KMS-11 (cell line): ENCODE results near the gene ADSS1.

Source experiments
- H2AFZ ChIP-seq: fragments of 200-600 bp; sonication (generic); 2 replicates; pipeline ENCODE4 v1.6.1; 2016; ENCODE audit warnings: antibody characterized with exemption, mixed run types, low read depth
- H3K27ac ChIP-seq: fragments of 200-600 bp; sonication (generic); 2 replicates; pipeline ENCODE4 v1.6.1; 2016; ENCODE audit warnings: mild to moderate bottlenecking, mixed run types
- H3K27me3 ChIP-seq: fragments of 200-600 bp; sonication (generic); 2 replicates; pipeline ENCODE4 v1.6.1; 2017; ENCODE audit warnings: mild to moderate bottlenecking, low read depth, mixed run types, moderate library complexity; ENCODE audit not compliant: insufficient read depth
- H3K36me3 ChIP-seq: fragments of 200-600 bp; sonication (generic); 2 replicates; pipeline ENCODE4 v1.6.1; 2017; ENCODE audit warnings: mild to moderate bottlenecking, mixed run types; ENCODE audit not compliant: insufficient read depth
- H3K4me1 ChIP-seq: fragments of 200-600 bp; sonication (generic); 2 replicates; pipeline ENCODE4 v1.6.1; 2016; ENCODE audit warnings: mild to moderate bottlenecking, low read depth, mixed run types; ENCODE audit not compliant: poor library complexity, severe bottlenecking
- H3K4me2 ChIP-seq: fragments of 200-600 bp; sonication (generic); 2 replicates; pipeline ENCODE4 v1.7.0; 2016; ENCODE audit warnings: mild to moderate bottlenecking, mixed run types
- H3K4me3 ChIP-seq: fragments of 200-600 bp; sonication (generic); IDR thresholded peaks from 2 replicates; pipeline ENCODE4 v1.6.1; 2017; ENCODE audit warnings: low read depth, low read length, mixed read lengths; ENCODE audit not compliant: insufficient read depth
- H3K79me2 ChIP-seq: fragments of 200-600 bp; sonication (generic); 2 replicates; pipeline ENCODE4 v1.6.1; 2016; ENCODE audit warnings: low read depth, mixed run types; ENCODE audit not compliant: insufficient read depth
- H3K9ac ChIP-seq: fragments of 200-600 bp; sonication (generic); 2 replicates; pipeline ENCODE4 v1.6.1; 2016; ENCODE audit warnings: mild to moderate bottlenecking, mixed run types
- H4K20me1 ChIP-seq: fragments of 200-600 bp; sonication (generic); 2 replicates; pipeline ENCODE4 v1.6.1; 2016; ENCODE audit warnings: mild to moderate bottlenecking, mixed run types; ENCODE audit not compliant: insufficient read depth
- TF ChIP-seq, protein P1 (sequence below): fragments of 200-600 bp; sonication (generic); conservative IDR thresholded peaks from 2 replicates; pipeline ENCODE4 v1.6.1; 2017; ENCODE audit warnings: low read depth, mild to moderate bottlenecking, antibody characterized with exemption, low read length, moderate library complexity, mixed read lengths

ADSS1 gene

DNA sequence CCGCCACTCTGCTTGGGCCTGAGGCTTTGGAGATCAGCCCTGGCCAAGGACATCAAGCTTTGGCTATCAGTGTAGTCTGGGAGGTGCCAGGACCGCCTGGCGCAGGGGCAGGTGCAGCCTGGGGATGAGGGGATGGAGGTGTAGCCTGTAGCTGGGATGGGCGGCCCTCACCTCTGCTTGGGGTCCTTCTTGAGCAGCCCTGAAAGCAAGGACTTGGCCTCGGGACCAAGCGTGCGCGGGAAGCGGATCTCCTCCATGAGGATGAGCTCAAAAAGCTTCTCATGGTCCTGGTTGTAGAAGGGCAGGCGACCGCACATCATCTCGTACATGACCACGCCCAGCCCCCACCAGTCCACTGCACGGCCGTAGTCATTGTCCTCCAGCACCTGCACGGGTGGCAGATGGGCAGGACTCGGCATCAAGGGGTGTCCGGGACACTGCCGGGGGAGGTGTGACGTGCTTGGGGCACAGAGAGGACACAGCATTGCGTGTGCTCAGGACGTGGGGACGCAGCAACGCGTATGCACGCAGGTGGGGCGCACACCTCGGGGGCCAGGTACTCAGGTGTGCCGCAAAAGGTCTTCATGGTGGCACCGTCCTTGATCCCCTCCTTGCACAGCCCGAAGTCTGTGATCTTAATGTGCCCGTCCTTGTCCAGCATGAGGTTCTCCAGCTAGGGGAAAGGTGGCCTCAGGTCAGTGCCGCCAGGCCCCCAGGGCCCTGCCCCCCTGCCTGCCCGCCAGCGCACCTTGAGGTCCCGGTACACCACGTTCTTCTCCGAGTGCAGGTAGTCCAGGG, 48.9 kb downstream of the ADSS1 start:
- no peak overlapping the region for H3K4me2 ChIP-seq
- H4K20me1 ChIP-seq, result no peaks in the 10 kb centered on the region
- H3K4me1 ChIP-seq, result no peaks in the 10 kb centered on the region
- no peaks in the 10 kb centered on the region for H3K79me2 ChIP-seq
- H3K27ac ChIP-seq, result no peak overlapping the region
- H3K27me3 ChIP-seq, result no peaks in the 10 kb centered on the region
- no peaks in the 10 kb centered on the region for H3K36me3 ChIP-seq
- no peak overlapping the region for H2AFZ ChIP-seq
- H3K4me3 ChIP-seq, result no peak overlapping the region
- TF ChIP-seq, protein P1, sequence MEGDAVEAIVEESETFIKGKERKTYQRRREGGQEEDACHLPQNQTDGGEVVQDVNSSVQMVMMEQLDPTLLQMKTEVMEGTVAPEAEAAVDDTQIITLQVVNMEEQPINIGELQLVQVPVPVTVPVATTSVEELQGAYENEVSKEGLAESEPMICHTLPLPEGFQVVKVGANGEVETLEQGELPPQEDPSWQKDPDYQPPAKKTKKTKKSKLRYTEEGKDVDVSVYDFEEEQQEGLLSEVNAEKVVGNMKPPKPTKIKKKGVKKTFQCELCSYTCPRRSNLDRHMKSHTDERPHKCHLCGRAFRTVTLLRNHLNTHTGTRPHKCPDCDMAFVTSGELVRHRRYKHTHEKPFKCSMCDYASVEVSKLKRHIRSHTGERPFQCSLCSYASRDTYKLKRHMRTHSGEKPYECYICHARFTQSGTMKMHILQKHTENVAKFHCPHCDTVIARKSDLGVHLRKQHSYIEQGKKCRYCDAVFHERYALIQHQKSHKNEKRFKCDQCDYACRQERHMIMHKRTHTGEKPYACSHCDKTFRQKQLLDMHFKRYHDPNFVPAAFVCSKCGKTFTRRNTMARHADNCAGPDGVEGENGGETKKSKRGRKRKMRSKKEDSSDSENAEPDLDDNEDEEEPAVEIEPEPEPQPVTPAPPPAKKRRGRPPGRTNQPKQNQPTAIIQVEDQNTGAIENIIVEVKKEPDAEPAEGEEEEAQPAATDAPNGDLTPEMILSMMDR, result no peak
- H3K9ac ChIP-seq, result no peak overlapping the region

- Histone ChIP-seq H3K4me2 (no peak overlapping the region), H3K4me3 (no peak overlapping the region), H3K27me3 (no peaks in the 10 kb centered on the region), H3K79me2 (no peaks in the 10 kb centered on the region), H3K27ac (no peak overlapping the region), H2AFZ (no peak overlapping the region), H3K9ac (no peak overlapping the region), H4K20me1 (no peaks in the 10 kb centered on the region), H3K36me3 (no peaks in the 10 kb centered on the region), H3K4me1 (no peaks in the 10 kb centered on the region)
- TF ChIP-seq, protein P1, result no peak
Observed at GRCh38 chr14:104773505-104774452, 49.8 kb downstream of the ADSS1 start.

GRCh38 chr14:104774453-104775072, 50.5 kb downstream of the ADSS1 start:
- H3K9ac ChIP-seq, result no peak overlapping the region
- H3K27ac ChIP-seq, result no peak overlapping the region
- no peaks in the 10 kb centered on the region for H3K4me1 ChIP-seq
- no peaks in the 10 kb centered on the region for H4K20me1 ChIP-seq
- no peaks in the 10 kb centered on the region for H3K36me3 ChIP-seq
- H3K4me3 ChIP-seq, result no peak overlapping the region
- H3K27me3 ChIP-seq, result no peaks in the 10 kb centered on the region
- no peak overlapping the region for H2AFZ ChIP-seq
- H3K4me2 ChIP-seq, result no peak overlapping the region
- H3K79me2 ChIP-seq, result no peaks in the 10 kb centered on the region
- TF ChIP-seq, protein P1, result no peak

DNA sequence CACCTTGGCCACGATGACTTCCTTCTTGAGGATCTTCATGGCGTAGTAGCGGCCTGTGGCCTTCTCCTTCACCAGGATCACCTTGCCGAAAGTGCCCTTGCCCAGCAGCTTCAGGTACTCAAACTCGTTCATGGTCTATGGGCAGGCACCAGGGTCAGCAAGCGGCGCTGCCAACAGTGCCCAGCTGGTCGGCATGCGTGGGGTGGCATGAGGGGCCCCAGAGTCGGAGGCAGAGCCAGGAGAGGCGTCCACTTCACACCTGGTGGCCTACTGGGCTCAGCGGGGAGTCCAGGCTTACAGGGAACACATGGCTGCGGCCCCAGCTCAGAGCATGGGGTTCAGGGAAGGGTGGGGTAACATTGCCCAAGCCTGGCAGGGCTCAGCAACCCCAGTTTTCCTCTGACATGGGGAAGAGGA, 51.1 kb downstream of the ADSS1 start:
- no peak overlapping the region for H3K27ac ChIP-seq
- H3K4me2 ChIP-seq, result no peak overlapping the region
- no peaks in the 10 kb centered on the region for H3K4me1 ChIP-seq
- H4K20me1 ChIP-seq, result no peaks in the 10 kb centered on the region
- no peaks in the 10 kb centered on the region for H3K79me2 ChIP-seq
- H3K36me3 ChIP-seq, result no peaks in the 10 kb centered on the region
- H2AFZ ChIP-seq, result no peak overlapping the region
- no peak overlapping the region for H3K9ac ChIP-seq
- no peak overlapping the region for H3K4me3 ChIP-seq
- no peaks in the 10 kb centered on the region for H3K27me3 ChIP-seq
- TF ChIP-seq, protein P1, result no peak
